Measurements from ENCODE around the gene RASGEF1C. TPM values are rescaled to one million over a fixed set of nuclear protein-coding genes. Genes with fewer than 3 reads are reported as not detected.

RASGEF1C gene
- total and polyA plus RNA-seq, 2 of the 13 experiments (the other 11 are each of a cell fraction or from before 2014, with no cell fraction given), result not detected

DNA sequence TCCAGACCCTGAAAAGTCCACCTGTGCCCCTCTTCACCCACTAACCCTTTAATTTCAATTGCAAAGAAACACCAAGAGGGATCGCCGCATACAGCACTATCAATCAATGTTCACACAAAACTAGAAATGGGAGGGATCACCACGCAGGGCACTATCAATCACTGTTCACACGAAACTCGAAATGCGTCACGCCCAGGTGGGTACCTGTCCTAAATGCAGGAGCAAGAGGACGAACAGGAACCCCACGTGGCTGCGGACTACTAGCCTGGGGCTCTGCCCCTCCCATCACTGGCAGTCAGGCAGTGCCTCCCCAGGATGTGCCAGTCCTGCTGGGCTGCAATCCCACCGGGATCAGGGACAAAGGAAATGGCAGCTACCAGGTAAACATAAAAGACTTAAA, 28.2 kb downstream of the RASGEF1C start:
- H2AFZ ChIP-seq (ENCODE audit: low read length), result no peak overlapping the region
- no peaks in the 10 kb centered on the region for H3K36me3 ChIP-seq (replicated peaks in 1 of 2; ENCODE audit: control insufficient read depth in 1 of 2, insufficient read depth in 2 of 2, low read length in 2 of 2)
- H3K27me3 ChIP-seq (ENCODE audit: control insufficient read depth in 1 of 2, insufficient read depth in 2 of 2, low read length in 2 of 2), result peaks cover 5 to 31% of the 10 kb centered on the region in 2 experiments; a peak in 2 of 5 replicates
- WGBS (ENCODE audit: low lambda C conversion rate), result 42% methylated on average over 11 of the region's 11 CpGs
- H3K4me1 ChIP-seq (ENCODE audit: insufficient read depth, low read length), result peaks cover 13% of the 10 kb centered on the region
- H3K4me3 ChIP-seq (replicated peaks in 1 of 3; ENCODE audit: insufficient read depth in 1 of 3, low read depth in 2 of 3, low read length in 3 of 3), result no peak overlapping the region
- no TSS peak for BruUV-seq (replicated peaks)
- ChIA-PET POLR2A (no interaction called here), CTCF (ENCODE audit: low intra/inter-chr PET ratio, low total read pairs) (no interaction called here)
- in situ Hi-C loops (cut with HindIII; ENCODE audit: extremely low pct_ligation_motif_present, low pct_unique_long_range_greater_than_20kb), result no loop called here
- no peaks in the 10 kb centered on the region for H3K9me3 ChIP-seq (ENCODE audit: low read length)
- no peaks in the 10 kb centered on the region for H3K79me2 ChIP-seq (ENCODE audit: insufficient read depth, low read length)
- H3K4me2 ChIP-seq (ENCODE audit: low read depth, low read length), result no peak overlapping the region
- FAIRE-seq (no peak), ATAC-seq (no peak), DNase-seq (ENCODE audit: low spot score) (no peak)
- H3K27ac ChIP-seq (ENCODE audit: extremely low read length, insufficient read depth, low read length), result no peak overlapping the region
- H3K9ac ChIP-seq (ENCODE audit: insufficient read depth, low read depth, low read length), result no peak overlapping the region
- H4K20me1 ChIP-seq (ENCODE audit: insufficient read depth, low read length), result no peaks in the 10 kb centered on the region
- TF ChIP-seq RARG (CRISPR knock-in tag; IDR thresholded peaks at IDR 0.05; ENCODE audit: low read depth), result no peak
- no peak for TF ChIP-seq ZNF75D (CRISPR knock-in tag; IDR thresholded peaks at IDR 0.05; ENCODE audit: borderline replicate concordance)
- TF ChIP-seq, protein P1, sequence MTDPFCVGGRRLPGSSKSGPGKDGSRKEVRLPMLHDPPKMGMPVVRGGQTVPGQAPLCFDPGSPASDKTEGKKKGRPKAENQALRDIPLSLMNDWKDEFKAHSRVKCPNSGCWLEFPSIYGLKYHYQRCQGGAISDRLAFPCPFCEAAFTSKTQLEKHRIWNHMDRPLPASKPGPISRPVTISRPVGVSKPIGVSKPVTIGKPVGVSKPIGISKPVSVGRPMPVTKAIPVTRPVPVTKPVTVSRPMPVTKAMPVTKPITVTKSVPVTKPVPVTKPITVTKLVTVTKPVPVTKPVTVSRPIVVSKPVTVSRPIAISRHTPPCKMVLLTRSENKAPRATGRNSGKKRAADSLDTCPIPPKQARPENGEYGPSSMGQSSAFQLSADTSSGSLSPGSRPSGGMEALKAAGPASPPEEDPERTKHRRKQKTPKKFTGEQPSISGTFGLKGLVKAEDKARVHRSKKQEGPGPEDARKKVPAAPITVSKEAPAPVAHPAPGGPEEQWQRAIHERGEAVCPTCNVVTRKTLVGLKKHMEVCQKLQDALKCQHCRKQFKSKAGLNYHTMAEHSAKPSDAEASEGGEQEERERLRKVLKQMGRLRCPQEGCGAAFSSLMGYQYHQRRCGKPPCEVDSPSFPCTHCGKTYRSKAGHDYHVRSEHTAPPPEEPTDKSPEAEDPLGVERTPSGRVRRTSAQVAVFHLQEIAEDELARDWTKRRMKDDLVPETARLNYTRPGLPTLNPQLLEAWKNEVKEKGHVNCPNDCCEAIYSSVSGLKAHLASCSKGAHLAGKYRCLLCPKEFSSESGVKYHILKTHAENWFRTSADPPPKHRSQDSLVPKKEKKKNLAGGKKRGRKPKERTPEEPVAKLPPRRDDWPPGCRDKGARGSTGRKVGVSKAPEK (CRISPR knock-in tag; IDR thresholded peaks at IDR 0.05; ENCODE audit: borderline replicate concordance), result no peak
- no peak for TF ChIP-seq ZNF660 (CRISPR knock-in tag; IDR thresholded peaks at IDR 0.05; ENCODE audit: borderline replicate concordance, low read depth)
- no peak for TF ChIP-seq WIZ (CRISPR knock-in tag; IDR thresholded peaks at IDR 0.05)
- TF ChIP-seq, protein P2, sequence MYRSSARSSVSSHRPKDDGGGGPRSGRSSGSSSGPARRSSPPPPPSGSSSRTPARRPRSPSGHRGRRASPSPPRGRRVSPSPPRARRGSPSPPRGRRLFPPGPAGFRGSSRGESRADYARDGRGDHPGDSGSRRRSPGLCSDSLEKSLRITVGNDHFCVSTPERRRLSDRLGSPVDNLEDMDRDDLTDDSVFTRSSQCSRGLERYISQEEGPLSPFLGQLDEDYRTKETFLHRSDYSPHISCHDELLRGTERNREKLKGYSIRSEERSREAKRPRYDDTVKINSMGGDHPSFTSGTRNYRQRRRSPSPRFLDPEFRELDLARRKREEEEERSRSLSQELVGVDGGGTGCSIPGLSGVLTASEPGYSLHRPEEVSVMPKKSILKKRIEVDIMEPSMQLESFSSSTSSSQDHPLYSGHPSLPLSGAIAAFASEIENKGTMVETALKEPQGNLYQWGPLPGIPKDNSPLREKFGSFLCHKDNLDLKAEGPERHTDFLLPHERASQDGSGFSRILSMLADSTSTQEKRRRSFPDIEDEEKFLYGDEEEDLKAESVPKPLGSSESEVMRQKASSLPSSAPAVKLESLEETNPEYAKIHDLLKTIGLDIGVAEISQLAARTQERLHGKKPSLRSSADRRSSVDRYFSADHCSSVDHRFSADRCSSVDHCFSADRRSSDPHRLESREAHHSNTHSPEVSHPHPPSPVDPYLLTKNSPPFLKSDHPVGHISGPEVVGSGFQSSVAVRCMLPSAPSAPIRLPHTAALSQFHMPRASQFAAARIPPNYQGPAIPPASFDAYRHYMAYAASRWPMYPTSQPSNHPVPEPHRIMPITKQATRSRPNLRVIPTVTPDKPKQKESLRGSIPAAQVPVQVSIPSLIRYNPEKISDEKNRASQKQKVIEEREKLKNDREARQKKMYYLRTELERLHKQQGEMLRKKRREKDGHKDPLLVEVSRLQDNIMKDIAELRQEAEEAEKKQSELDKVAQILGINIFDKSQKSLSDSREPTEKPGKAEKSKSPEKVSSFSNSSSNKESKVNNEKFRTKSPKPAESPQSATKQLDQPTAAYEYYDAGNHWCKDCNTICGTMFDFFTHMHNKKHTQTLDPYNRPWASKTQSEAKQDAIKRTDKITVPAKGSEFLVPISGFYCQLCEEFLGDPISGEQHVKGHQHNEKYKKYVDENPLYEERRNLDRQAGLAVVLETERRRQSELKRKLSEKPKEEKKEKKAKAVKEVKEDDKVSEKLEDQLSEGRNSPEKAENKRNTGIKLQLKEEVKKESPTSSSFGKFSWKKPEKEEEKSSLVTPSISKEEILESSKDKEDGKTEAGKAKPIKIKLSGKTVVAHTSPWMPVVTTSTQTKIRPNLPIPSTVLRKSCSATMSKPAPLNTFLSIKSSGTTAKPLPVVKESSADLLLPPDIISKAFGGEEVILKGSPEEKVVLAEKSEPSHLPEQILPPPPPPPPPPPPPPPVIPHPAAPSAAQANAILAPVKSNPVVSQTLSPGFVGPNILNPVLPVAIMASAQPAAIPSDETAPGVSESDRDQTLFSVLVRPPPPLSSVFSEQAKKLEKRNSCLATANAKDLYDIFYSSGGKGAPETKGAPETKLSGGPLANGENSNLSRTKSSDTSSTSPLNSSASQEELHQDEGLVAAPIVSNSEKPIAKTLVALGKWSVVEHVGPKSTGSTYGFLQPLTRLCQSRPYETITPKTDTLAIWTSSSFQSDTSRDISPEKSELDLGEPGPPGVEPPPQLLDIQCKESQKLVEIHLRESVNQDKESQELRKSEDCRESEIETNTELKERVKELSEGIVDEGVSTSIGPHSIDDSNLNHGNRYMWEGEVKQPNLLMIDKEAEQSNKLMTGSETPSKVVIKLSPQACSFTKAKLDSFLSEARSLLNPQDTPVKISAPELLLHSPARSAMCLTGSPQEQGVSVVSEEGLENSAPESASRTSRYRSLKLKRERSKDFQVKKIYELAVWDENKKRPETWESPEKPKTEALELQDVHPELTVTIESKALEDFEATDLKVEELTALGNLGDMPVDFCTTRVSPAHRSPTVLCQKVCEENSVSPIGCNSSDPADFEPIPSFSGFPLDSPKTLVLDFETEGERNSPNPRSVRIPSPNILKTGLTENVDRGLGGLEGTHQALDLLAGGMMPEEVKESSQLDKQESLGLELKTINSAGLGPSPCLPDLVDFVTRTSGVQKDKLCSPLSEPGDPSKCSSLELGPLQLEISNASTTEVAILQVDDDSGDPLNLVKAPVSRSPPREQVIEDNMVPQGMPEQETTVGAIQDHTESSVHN (CRISPR knock-in tag; IDR thresholded peaks at IDR 0.05), result no peak
- TF ChIP-seq, protein P3, sequence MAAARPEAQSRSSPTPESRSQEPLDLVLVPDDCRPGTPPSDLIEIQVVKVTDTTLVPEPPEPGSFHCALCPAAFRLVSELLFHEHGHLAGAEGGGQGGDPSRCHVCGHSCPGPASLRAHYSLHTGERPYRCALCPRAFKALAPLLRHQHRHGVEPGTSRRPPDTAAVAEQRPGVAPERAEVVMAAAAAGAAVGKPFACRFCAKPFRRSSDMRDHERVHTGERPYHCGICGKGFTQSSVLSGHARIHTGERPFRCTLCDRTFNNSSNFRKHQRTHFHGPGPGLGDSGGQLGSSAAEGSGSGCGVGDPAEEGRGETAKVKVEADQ (CRISPR knock-in tag; IDR thresholded peaks at IDR 0.05; ENCODE audit: borderline replicate concordance), result no peak
- TF ChIP-seq TRIM24 (CRISPR knock-in tag; IDR thresholded peaks at IDR 0.05), result no peak
- no peak for TF ChIP-seq IKZF4 (CRISPR knock-in tag; IDR thresholded peaks at IDR 0.05; ENCODE audit: borderline replicate concordance, low read depth, not compliant biosample characterization)
- intact Hi-C loops (cut with micrococcal nuclease; ENCODE audit: unreplicated experiment), result loop anchor here (1.0 to 5.0 kb wide), 2 partner anchors 50 to 706 kb away; no protein-coding TSS in a partner anchor
